AG09319 (cell line): ENCODE data around the gene LDB3.
A peak's percentile ranks its signal among the peaks of the same experiment; 100 is the strongest.

Source experiments
- DNase-seq: peaks from one replicate; pipeline ENCODE4 v3.0.0-alpha.2; 2010; ENCODE audit warnings: low read depth; ENCODE audit errors: extremely low read depth
- CTCF ChIP-seq: IDR thresholded peaks from 2 replicates; pipeline ENCODE4 v1.5.1; 2011; ENCODE audit warnings: low read depth, mild to moderate bottlenecking, inconsistent platforms, low read length, moderate library complexity

The LDB3 gene

GRCh38 chr10:86693721-86694369 is 25.5 kb downstream of the LDB3 start:
- peak; percentile 86 for TF ChIP-seq CTCF
- peak; percentile 48 for DNase-seq

GRCh38 chr10:86698207-86698940 is 30.1 kb downstream of the LDB3 start:
- no peak for DNase-seq
- no peak; the same call in 1 of the 2 replicates for TF ChIP-seq CTCF

GRCh38 chr10:86699125-86699524 is 30.8 kb downstream of the LDB3 start:
- no peak for TF ChIP-seq CTCF

GRCh38 chr10:86699541-86699940 is 31.2 kb downstream of the LDB3 start:
- no peak for TF ChIP-seq CTCF
- DNase-seq = no peak

More at GRCh38 chr10:86699125-86699524, 30.8 kb downstream of the LDB3 start:
- DNase-seq = no peak

- TF ChIP-seq CTCF = no peak
- DNase-seq = no peak
Measured at GRCh38 chr10:86699991-86700840, 31.9 kb downstream of the LDB3 start.

GRCh38 chr10:86700851-86701617 is 32.7 kb downstream of the LDB3 start:
- no peak for DNase-seq
- TF ChIP-seq CTCF = no peak
